CD8-positive, alpha-beta memory T cell (primary cell): ENCODE measurements around the gene ABLIM3. TPM values are rescaled to one million over a fixed set of nuclear protein-coding genes. Genes with fewer than 3 reads are reported as not detected.

ENCODE experiments used
- CTCF ChIA-PET: fragments of 350-600 bp; sonication (Branson Sonifier 250); formaldehyde crosslinking; loops from one replicate; lab custom pipeline; 2021; ENCODE audit warnings: antibody characterized with exemption; lab: Charles Lee
- POLR2A ChIA-PET: fragments of 350-600 bp; sonication (Branson Sonifier 250); formaldehyde crosslinking; loops from one replicate; lab custom pipeline; 2021; ENCODE audit warnings: antibody characterized with exemption; lab: Charles Lee
- DNase-seq, 5 donors: peaks; one replicate each; pipeline versions ENCODE4 v3.0.0 to v3.0.0-alpha.2; 2020 to 2022; ENCODE audit warnings: mixed read lengths in 1 of 5
- H3K27ac ChIP-seq: one replicate; pipeline ENCODE4 v1.7.0; 2013; ENCODE audit warnings: low read depth, mild to moderate bottlenecking, low read length, moderate library complexity
- H3K27me3 ChIP-seq: 2 replicates; pipeline ENCODE4 v1.7.0; 2013; ENCODE audit warnings: low read length, mild to moderate bottlenecking; ENCODE audit not compliant: insufficient read depth, poor library complexity, severe bottlenecking
- H3K36me3 ChIP-seq: 2 replicates; pipeline ENCODE4 v1.7.0; 2013; ENCODE audit warnings: mild to moderate bottlenecking, low read length, moderate library complexity; ENCODE audit not compliant: insufficient read depth
- H3K4me1 ChIP-seq: 2 replicates; pipeline ENCODE4 v1.7.0; 2013; ENCODE audit warnings: mild to moderate bottlenecking, low read length, moderate library complexity; ENCODE audit not compliant: insufficient read depth
- H3K4me3 ChIP-seq: 2 replicates; pipeline ENCODE4 v1.7.0; 2013; ENCODE audit warnings: mild to moderate bottlenecking, low read length
- H3K9me3 ChIP-seq: 2 replicates; pipeline ENCODE4 v1.7.0; 2013; ENCODE audit warnings: mild to moderate bottlenecking, low read length
- H3K27ac Mint-ChIP-seq, 8 donors: one replicate each; pipeline ENCODE4 v1.8.0; 2020 to 2021; ENCODE audit warnings: mixed read lengths in 8 of 8, mild to moderate bottlenecking in 6 of 8, inconsistent platforms in 3 of 8, moderate library complexity in 3 of 8
- H3K27me3 Mint-ChIP-seq, 2 donors: one replicate each; pipeline ENCODE4 v1.8.0; 2020 to 2021; ENCODE audit warnings: mixed read lengths in 2 of 2, mild to moderate bottlenecking in 1 of 2, moderate library complexity in 1 of 2
- H3K36me3 Mint-ChIP-seq, 3 donors: one replicate each; pipeline ENCODE4 v1.8.0; 2020 to 2021; ENCODE audit warnings: mixed read lengths in 3 of 3, inconsistent platforms in 1 of 3, mild to moderate bottlenecking in 1 of 3
- H3K4me1 Mint-ChIP-seq, 3 donors: one replicate each; pipeline ENCODE4 v1.8.0; 2020 to 2021; ENCODE audit warnings: mixed read lengths in 3 of 3, inconsistent platforms in 1 of 3, mild to moderate bottlenecking in 1 of 3
- H3K4me3 Mint-ChIP-seq, 7 donors: one replicate each; pipeline ENCODE4 v1.8.0; 2020 to 2021; ENCODE audit warnings: mixed read lengths in 7 of 7, mild to moderate bottlenecking in 6 of 7, moderate library complexity in 4 of 7, inconsistent platforms in 2 of 7
- H3K9me3 Mint-ChIP-seq, 5 donors: one replicate each; pipeline ENCODE4 v1.8.0; 2020 to 2022; ENCODE audit warnings: mixed read lengths in 5 of 5, mild to moderate bottlenecking in 3 of 5, moderate library complexity in 2 of 5, inconsistent platforms in 1 of 5
- polyA plus RNA-seq: library from polyadenylated mRNA; unstranded; fragments of 300-500 nt; fragmentation: Illumina TruSeq; gene quantifications from one replicate; pipeline ENCODE4 v1.2.3, GENCODE V29; 2021
- total RNA-seq, 2 experiments: library from RNA; stranded (reverse); gene quantifications; one replicate each; pipeline ENCODE4 v1.2.3, GENCODE V29; 2021

The ABLIM3 gene
- total and polyA plus RNA-seq, 3 experiments from 2014 or later = 0.09 TPM; not detected in 2

GRCh38 chr5:149114403-149115312 is 26.6 kb upstream of the ABLIM3 start:
- Mint-ChIP-seq H3K27ac (peak overlapping the region in 1 of 8 donors; percentile 58), H3K27me3 (peaks cover 3 to 50% of the 10 kb centered on the region in 2 donors), H3K9me3 (no peaks in the 10 kb centered on the region), H3K36me3 (no peaks in the 10 kb centered on the region), H3K4me3 (no peak overlapping the region), H3K4me1 (no peaks in the 10 kb centered on the region)
- Histone ChIP-seq H3K27me3 (peaks cover 5% of the 10 kb centered on the region), H3K36me3 (no peaks in the 10 kb centered on the region), H3K9me3 (no peaks in the 10 kb centered on the region), H3K4me3 (no peak overlapping the region), H3K4me1 (no peaks in the 10 kb centered on the region), H3K27ac (no peak overlapping the region)
- ChIA-PET CTCF (interaction anchor here (0.6 to 1.3 kb wide), 3 partner anchors 10 to 377 kb away, joined by 3 to 5 read pairs (median 3); no protein-coding TSS in a partner anchor), POLR2A (no interaction called here)
- DNase-seq = peak in 4 of 5 donors; percentile 7 to 16 (median 12)

GRCh38 chr5:149117970-149118369 is 23.3 kb upstream of the ABLIM3 start:
- DNase-seq = no peak
- Mint-ChIP-seq H3K9me3 (peaks cover 0 to 2% (median 0%) of the 10 kb centered on the region in 5 donors), H3K36me3 (no peaks in the 10 kb centered on the region), H3K27me3 (peaks cover 2 to 53% of the 10 kb centered on the region in 2 donors), H3K4me3 (no peak overlapping the region), H3K27ac (no peak overlapping the region), H3K4me1 (no peaks in the 10 kb centered on the region)
- ChIA-PET POLR2A (no interaction called here), CTCF (no interaction called here)
- H3K4me1 ChIP-seq = no peaks in the 10 kb centered on the region
- no peak overlapping the region for H3K4me3 ChIP-seq
- no peaks in the 10 kb centered on the region for H3K36me3 ChIP-seq
- H3K27me3 ChIP-seq = peaks cover 5% of the 10 kb centered on the region
- H3K9me3 ChIP-seq = no peaks in the 10 kb centered on the region
- no peak overlapping the region for H3K27ac ChIP-seq

- ChIA-PET CTCF (no interaction called here), POLR2A (no interaction called here)
- no peak for DNase-seq
- Mint-ChIP-seq H3K27me3 (peaks cover 2 to 53% of the 10 kb centered on the region in 2 donors), H3K4me3 (no peak overlapping the region), H3K9me3 (peaks cover 0 to 2% (median 0%) of the 10 kb centered on the region in 5 donors), H3K4me1 (no peaks in the 10 kb centered on the region), H3K27ac (no peak overlapping the region), H3K36me3 (no peaks in the 10 kb centered on the region)
- Histone ChIP-seq H3K27me3 (peaks cover 5% of the 10 kb centered on the region), H3K27ac (no peak overlapping the region), H3K4me1 (no peaks in the 10 kb centered on the region), H3K4me3 (no peak overlapping the region), H3K36me3 (no peaks in the 10 kb centered on the region), H3K9me3 (no peaks in the 10 kb centered on the region)
Observed at GRCh38 chr5:149118463-149118862, 22.8 kb upstream of the ABLIM3 start.

- Mint-ChIP-seq H3K9me3 (peaks cover 0 to 2% (median 0%) of the 10 kb centered on the region in 5 donors), H3K36me3 (no peaks in the 10 kb centered on the region), H3K4me3 (no peak overlapping the region), H3K4me1 (no peaks in the 10 kb centered on the region), H3K27me3 (peaks cover 4 to 49% of the 10 kb centered on the region in 2 donors), H3K27ac (no peak overlapping the region)
- no peak overlapping the region for H3K27ac ChIP-seq
- POLR2A ChIA-PET = no interaction called here
- H3K4me3 ChIP-seq = no peak overlapping the region
- no peaks in the 10 kb centered on the region for H3K9me3 ChIP-seq
- DNase-seq = no peak
- no peaks in the 10 kb centered on the region for H3K4me1 ChIP-seq
- CTCF ChIA-PET = interaction anchor here (1.4 kb wide), 1 partner anchor 390 kb away, joined by 3 read pairs; no protein-coding TSS in a partner anchor
- H3K36me3 ChIP-seq = no peaks in the 10 kb centered on the region
- H3K27me3 ChIP-seq = peaks cover 5% of the 10 kb centered on the region
Observed at GRCh38 chr5:149121145-149121544, 20.1 kb upstream of the ABLIM3 start.

GRCh38 chr5:149123211-149123610 is 18.1 kb upstream of the ABLIM3 start:
- Mint-ChIP-seq H3K9me3 (peaks cover 0 to 2% (median 0%) of the 10 kb centered on the region in 5 donors), H3K4me3 (no peak overlapping the region), H3K4me1 (no peaks in the 10 kb centered on the region), H3K27ac (no peak overlapping the region), H3K36me3 (no peaks in the 10 kb centered on the region), H3K27me3 (peaks cover 4 to 33% of the 10 kb centered on the region in 2 donors)
- CTCF ChIA-PET = interaction anchor here (0.8 kb wide), 1 partner anchor 18 kb away, joined by 3 read pairs; the partner anchor contains the start of gene ABLIM3
- H3K27me3 ChIP-seq = peaks cover 5% of the 10 kb centered on the region
- no peaks in the 10 kb centered on the region for H3K36me3 ChIP-seq
- H3K4me3 ChIP-seq = no peak overlapping the region
- POLR2A ChIA-PET = no interaction called here
- H3K27ac ChIP-seq = no peak overlapping the region
- no peak for DNase-seq
- H3K4me1 ChIP-seq = no peaks in the 10 kb centered on the region
- H3K9me3 ChIP-seq = no peaks in the 10 kb centered on the region

DNA sequence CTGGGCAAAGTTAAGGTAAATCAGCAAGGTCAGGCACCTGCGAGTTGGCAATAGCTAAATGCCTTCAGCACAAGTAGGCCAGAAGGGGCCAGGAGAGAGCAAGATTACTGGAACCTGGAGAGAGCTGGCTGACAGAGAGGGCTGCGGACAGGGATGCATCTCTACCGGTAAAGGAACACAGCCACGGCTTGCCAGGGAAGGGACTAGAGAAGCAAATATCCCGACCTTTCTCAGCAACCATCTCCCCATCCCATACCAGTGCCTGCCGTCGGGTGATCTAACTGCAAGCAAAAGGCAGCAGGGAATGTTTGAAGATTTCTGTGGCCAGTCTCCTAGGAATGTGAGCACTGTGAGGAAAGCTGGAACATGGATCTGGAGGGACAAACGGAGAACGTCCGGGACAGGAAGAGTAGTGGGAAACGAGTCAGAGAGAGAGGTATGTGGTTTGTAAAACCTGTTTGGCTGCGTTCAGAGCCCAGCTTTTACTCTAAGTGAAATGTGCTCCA is 15.9 kb upstream of the ABLIM3 start:
- H3K27me3 Mint-ChIP-seq = peaks cover 9 to 35% of the 10 kb centered on the region in 2 donors
- Histone ChIP-seq H3K27ac (no peak overlapping the region), H3K27me3 (no peaks in the 10 kb centered on the region), H3K4me3 (no peak overlapping the region), H3K36me3 (no peaks in the 10 kb centered on the region), H3K4me1 (no peaks in the 10 kb centered on the region), H3K9me3 (no peaks in the 10 kb centered on the region)
- ChIA-PET POLR2A (no interaction called here), CTCF (interaction anchor here (0.8 to 1.9 kb wide), 3 partner anchors 8 to 391 kb away, joined by 3 to 8 read pairs (median 4); partner anchors contain the start of gene ABLIM3)
- H3K36me3 Mint-ChIP-seq = no peaks in the 10 kb centered on the region
- no peaks in the 10 kb centered on the region for H3K4me1 Mint-ChIP-seq
- H3K9me3 Mint-ChIP-seq = peaks cover 0 to 2% (median 0%) of the 10 kb centered on the region in 5 donors
- peak overlapping the region in 1 of 7 donors; percentile 60 for H3K4me3 Mint-ChIP-seq
- no peak for DNase-seq
- H3K27ac Mint-ChIP-seq = peak overlapping the region in 1 of 8 donors; percentile 38

DNA sequence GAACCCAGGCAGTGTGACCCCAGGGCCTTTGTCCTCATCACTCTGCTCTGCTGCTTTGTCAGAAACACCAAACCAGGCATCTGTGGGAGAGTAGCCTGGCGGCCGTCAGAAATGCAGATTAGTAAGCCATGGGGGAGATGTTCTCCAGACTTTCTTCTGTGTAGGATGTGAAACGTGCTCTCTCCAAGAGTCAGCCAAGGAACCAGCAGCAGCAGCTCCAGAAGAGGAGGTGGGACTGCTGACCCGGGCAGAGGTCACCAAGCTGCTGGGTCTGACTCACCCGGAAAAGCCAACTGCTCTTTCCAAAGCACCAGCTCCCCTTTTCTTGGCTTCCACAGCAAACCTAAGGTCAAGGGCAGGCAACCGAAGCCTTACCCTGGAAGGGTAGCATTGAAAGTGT is 14.4 kb upstream of the ABLIM3 start:
- H3K36me3 ChIP-seq = no peaks in the 10 kb centered on the region
- H3K27me3 Mint-ChIP-seq = peaks cover 9 to 46% of the 10 kb centered on the region in 2 donors
- ChIA-PET POLR2A (no interaction called here), CTCF (interaction anchor here (1.4 kb wide), 1 partner anchor 10 kb away, joined by 3 read pairs; no protein-coding TSS in a partner anchor)
- H3K4me1 Mint-ChIP-seq = no peaks in the 10 kb centered on the region
- no peak overlapping the region for H3K27ac Mint-ChIP-seq
- H3K27ac ChIP-seq = no peak overlapping the region
- no peak overlapping the region for H3K4me3 Mint-ChIP-seq
- H3K9me3 Mint-ChIP-seq = peaks cover 0 to 2% (median 0%) of the 10 kb centered on the region in 5 donors
- no peaks in the 10 kb centered on the region for H3K27me3 ChIP-seq
- H3K9me3 ChIP-seq = no peaks in the 10 kb centered on the region
- H3K36me3 Mint-ChIP-seq = no peaks in the 10 kb centered on the region
- H3K4me3 ChIP-seq = no peak overlapping the region
- no peak for DNase-seq
- H3K4me1 ChIP-seq = no peaks in the 10 kb centered on the region
